Activated CD8-positive, alpha-beta memory T cell treated with anti-CD3 and anti-CD28 coated beads for 4 hours (primary cell): ENCODE data around the gene COMMD9.
A peak's percentile ranks its signal among the peaks of the same experiment; 100 is the strongest.

ENCODE experiments used
- DNase-seq, 2 donors: peaks; one replicate each; pipeline ENCODE4 v3.0.0-alpha.2; 2020; ENCODE audit warnings: low read depth in 2 of 2

Gene COMMD9

DNA sequence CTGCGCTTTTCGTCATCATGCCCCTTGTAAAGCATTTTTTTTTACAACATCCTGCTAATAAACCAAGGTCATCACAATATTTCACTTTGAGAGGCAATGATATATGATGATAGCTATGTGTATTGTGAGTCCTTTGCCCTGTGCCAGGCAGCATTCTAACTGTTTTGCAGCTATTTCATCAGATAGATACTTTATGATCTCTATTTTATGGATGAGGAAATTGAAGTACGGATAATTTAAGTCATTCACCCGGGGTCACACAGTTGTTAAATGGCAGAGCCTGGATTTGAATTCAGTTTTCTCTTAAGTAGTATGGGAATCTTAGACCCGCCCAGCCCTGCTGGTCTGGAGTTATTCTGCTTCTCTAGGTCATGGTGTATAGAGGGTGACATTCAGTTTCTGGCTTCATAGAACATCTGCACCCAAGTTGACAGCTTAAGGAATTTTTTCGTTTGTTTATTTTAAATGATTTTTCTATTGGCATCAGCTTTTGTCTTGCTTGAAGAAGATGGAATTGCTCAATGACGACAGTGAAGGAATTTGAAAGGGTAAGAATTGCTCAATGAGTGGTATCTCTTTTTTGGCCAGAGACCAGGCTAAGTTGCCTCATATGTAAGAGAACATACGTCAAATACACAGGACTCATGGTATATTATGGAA is 7.8 kb upstream of the COMMD9 start:
- no peak for DNase-seq

DNA sequence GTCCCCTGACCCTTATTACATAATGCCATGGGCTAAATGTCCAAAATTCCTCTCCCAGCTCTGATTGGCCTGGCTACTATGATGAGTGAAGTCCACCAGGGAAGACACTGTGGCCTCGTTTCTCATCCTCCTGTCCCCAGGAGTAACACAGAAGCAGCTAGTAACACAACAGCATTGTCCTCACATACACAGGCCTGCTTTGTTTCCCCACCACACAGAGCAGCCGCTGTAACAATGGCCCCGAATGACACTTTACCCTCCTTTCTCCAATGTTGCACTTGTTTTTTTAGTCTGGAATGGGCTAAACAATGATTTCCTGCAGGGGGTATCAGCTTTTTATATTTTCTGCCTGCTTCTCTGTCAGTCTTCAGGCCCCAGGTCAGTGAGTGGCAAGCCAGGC is 6.7 kb upstream of the COMMD9 start, which contains the start of gene PRR5L:
Gene PRR5L, plus strand, starts transcription at position 363 of the 400 bp plus-strand sequence. CDS start 104,834 bp downstream, outside the sequence.
- DNase-seq = no peak

DNA sequence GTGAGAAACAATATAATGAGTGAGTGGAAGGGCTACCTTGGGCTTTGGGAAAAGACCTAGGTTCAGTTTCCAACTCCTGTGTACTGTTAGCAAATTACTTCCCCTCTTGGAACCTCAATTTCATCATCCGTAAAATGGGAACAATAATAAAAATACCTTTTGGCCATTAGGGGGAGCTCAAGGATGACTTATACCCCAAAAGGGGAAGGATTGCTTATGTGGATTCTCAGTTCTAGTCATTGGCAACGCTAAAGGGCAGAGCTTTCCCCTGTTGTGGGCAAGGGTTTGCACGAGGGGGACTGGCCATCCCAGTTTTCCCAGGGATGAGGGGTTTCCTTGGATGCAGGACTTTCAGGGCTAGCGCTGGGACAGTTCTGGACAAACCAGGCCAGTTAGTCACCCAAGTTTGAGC is 3.1 kb upstream of the COMMD9 start:
- DNase-seq = no peak

DNA sequence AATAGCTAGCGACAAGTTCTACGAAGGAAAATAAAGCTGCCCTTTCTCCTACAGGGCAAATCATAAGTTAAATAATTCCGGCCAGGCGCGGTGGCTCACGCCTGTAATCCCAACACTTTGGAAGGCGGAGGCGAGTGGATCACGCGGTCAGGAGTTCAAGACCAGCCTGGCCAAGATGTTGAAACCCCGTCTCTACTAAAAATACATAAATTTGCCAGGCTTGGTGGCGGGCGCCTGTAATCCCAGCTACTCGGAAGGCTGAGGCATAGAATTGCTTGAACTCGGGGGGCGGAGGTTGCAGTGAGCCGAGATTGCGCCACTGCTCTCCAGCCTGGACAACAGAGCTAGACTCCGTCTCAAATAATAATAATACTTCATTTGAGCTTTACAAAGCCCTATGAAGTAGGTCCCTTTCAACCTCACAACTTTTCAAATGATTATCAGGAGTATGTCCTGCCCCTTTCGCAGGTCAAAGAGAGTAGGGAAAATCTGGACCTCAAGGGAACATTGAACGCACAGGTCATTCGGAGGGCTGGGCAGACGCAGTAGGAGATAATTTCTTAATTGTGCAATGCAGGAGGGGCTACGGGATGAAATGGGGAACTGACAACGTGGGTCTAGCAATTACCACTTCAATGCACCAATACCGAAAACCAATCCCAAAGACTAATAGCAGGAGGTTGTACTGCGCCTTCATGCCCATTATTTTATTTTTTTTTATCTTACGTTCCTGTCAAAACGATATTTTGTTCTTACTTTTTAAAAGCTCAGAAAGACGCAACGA is 590 bp downstream of the COMMD9 start:
- no peak for DNase-seq

DNA sequence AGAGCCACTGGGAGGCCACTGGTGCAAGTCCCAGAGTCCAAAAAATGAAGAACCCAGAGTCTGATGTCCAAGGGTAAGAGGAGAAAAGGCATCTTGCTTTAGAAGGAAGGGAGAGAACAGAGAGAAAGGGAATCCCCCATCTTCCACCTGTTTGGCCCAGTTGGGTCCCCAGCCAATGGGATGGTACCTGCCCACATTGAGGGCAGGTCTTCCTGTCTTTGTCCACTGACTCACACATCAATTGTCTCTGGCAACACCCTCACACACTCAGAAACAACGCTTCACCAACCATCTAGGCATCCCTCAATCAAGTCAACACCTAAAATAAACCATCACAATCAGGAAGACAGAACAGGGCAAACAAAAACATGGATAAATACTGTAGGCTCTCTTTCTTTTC is 6.3 kb downstream of the COMMD9 start:
- no peak for DNase-seq

DNA sequence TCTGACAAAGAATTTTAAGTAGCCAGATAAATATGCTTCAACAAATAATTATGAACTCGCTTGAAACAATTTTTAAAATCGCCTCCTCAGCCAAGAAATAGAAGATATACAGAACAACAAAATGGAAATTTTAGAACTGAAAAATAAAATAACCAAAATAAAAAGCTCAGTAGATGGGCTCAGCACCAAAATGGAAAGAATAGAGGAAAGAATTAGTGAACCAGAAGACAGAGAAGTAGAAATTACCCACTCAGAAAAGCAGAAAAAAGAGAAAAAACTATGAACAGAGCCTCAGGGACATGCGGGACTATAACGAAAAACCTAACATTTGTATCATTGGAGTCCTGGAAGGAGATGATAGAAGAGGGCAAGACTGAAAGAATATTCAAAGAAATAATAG is 7.4 kb downstream of the COMMD9 start:
- DNase-seq = no peak

DNA sequence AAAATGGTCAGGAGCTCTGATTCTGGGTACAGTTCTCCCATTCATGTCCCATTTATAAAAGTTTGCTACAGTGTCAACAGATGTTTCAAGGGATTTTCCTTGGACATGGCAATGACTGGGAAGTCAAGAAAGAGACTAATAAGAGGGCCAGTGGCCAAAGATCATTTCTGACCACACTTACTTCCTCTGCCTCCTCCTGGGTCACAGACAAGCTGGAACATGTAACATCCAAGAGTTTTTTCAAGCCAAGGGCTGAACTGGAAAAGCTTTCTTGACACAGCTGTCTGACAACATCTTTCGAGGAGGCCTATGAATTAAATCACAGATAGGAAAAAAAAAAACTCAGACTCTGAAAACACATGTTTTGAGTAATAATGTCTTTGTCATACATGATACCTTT is 8.7 kb downstream of the COMMD9 start:
- DNase-seq = no peak

DNA sequence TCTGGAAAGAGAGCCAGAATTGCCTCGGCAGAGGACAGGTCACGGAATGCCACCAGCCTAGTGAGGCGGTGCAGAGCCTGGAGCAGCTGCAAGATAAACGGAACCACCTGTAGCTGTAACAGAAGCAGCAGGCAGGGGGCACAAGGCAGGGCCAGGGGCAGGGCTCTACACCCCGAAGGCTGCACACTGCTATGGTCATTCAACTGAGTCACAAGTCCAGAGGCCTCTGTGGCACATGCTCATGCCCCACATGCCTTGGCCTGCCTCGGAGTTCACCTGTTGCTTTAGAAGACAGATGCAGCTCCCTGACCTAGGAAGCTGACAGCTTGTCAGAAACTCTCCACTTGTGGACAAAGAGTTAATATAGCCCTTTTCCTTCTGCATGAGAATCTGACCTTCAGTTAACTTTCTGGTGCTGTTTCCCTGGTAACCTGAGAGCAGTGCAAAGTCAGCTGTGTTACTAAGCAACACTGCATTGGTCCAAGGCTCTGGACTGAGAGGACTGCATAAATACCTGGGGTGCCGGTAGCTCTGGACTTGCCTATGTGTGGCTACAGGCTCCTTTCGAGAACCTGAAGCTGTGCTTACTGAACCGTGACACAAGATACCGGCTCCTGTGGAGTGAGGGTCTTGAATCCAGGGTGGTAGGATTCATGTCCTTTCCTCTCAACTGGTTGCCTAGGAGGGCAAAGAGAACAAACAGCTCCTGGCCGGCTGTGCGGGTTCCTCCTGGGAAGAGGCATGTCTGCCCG is 10.5 kb downstream of the COMMD9 start:
- DNase-seq = no peak

DNA sequence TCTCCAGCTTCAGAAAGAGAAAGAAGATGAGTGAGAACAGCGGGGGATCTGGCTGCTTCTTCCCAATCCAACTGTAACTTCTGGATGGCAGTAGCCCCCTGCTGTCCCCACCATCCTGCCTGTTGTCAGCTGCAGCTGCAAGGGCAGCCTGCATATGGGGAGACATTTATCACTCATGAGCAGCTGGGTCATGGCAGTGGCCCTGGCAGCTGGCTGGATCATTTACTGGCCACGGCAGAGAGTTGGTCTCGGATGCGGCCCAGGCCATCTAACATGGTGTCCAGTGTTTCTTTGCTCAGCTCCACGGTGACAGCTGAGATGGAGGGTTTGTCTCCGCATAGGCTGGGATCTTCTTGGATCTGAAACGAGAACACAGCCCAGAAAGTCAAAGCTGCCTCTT is 14.8 kb downstream of the COMMD9 start:
- DNase-seq = no peak

DNA sequence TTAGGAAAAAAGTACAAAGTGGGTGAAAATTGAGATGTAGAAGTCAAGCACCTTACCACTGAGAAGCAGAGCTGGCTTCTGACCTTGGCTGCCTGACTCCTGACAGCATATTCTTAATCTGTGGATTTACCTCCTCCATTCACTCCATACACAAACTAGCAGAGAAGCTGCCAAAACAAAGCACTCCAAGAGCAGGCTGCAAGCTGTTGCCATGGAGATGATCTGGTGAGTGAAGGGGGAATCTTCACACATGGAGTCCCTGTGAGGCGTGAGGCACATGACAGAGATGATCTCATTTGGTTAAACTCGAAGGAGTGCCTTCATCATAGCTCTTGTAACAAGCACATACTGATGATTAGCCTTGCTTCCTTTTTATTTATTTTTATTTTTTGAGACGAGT is 16.1 kb downstream of the COMMD9 start:
- DNase-seq = no peak

DNA sequence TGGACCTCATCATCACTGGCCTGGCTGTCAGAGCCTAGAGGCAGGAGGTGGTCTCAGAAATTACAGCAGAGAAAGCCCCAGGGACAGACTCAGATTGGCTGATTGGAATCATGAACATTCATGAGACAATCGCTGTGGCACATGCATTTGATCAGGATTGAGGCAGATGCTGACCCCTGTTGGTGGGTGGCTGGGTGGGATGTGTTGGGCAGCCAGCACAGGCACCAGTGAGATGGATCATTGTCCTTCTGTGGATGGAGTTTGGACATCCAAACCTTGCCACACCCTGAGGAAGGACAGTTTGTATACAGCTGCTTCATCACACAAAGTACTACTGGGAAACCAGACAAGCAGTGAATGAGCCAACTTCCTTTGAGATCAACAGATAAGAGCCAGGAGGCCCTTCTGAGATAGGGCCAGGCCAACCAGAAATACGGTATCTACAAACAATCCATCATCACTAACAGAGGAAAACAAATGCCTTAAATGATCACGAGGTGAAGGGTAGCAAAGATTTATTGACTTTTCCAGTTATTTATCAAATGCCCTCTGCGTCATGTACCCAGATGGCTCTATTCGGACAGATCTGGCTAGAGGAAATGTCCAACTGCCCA is 17.3 kb downstream of the COMMD9 start:
- no peak for DNase-seq

DNA sequence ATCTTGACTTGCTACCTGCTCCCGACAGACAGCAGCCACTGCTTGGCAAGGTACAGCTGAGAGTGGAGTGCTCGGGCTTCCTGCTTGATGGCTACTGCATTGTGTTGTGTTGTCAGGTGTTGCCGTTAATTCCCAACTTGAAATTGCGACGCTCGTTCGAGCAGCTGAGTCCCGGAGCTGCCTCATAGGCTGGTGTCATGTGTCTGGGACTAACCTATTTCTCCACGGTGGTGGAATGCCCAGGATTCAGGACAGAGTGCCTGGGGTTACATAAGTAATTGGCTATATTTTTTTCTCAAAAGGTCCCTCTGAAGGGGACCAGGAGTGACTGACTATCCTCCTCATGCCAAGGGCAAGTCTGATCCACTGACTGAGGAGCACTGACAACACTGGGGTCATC is 18.5 kb downstream of the COMMD9 start:
- DNase-seq = no peak

DNA sequence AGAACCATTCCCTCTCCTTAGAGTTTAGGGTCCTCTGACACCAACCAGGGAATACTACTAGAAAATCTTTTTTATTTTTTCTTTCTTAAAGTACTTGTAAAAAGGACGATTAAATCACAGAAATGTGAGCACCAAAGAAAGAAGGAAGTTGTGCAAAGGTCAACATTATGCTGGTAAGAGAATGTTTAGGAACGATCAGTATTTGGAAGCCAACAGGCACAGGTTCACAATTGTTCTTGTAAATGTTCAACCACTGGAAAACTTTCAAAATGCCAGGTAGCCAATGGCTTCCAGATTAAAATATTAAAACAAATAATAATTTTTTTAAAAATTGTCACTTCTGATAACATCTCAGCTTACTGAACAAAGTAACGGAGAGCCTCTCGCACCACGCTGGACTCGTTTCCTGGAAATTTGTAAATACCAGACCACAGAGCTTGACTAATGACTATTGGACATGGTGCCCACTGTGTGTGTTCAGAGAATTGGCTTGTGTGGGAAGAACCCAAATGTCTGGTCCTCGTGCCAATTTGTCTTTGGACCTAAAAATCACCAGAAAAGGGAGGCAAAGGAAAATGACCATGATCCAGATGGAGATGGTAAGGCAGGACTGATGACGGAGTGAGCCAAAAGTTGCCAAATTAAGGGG is 20.8 kb downstream of the COMMD9 start:
- no peak for DNase-seq

DNA sequence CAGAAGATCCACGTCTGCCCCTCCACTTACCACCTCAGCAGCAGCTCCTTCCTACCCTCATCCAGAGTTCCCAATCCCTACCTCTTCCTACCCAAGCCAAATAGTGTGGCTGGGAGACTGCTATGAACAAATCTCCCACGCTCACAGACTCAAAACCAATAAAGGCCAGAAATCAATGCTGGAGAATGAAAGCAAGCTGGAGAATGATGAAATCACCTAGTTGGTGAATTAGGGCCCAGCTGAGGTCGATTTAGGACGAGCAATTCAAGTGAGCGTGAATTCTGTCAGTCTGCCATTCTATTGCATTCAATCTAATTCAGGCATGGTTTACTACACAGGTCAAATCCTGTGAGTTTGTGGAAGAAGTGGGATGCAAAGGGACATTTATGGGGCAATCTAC is 22.5 kb downstream of the COMMD9 start:
- DNase-seq = no peak

DNA sequence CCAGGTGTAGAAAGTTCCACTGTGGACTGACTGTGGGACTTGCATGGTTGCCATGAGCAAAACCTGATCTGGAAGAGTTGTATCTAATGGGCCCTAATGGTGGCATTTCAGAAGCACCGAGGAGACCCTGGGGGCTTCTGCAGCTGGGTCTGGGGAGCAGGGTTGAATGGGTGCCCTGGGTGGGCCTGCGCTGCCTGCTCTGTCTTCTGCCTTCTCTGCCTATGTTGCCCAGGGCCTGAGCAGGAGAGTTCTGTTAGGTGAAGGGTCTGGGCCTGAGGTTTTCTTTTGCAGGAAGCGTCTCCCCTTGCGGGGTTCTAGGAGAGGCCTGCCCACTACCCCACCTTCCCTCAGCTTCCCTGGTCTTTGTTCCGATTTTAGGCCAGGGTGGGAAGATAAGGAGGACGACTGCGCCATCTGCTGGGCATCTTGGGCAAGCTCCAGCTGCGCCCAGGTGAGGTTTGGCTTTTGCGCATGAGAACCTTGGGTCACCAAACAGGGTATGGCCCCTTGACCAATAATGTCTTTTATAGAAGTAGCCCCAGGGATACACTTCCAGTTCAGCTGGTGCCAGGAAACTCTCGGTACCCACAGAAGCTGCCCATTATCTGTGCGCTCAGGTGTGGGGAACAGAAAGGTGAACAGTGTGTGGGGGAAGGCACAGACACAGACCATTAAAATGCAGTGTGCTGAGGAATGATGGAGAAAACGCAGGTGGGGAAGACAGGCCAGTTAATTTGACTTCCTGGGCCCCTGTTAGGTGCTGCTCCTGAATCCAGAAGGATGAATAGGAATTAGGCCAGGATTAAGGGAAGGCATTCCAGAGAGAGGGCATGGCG is 23.2 kb downstream of the COMMD9 start:
- peak in 1 of 2 donors; percentile 1 for DNase-seq

DNA sequence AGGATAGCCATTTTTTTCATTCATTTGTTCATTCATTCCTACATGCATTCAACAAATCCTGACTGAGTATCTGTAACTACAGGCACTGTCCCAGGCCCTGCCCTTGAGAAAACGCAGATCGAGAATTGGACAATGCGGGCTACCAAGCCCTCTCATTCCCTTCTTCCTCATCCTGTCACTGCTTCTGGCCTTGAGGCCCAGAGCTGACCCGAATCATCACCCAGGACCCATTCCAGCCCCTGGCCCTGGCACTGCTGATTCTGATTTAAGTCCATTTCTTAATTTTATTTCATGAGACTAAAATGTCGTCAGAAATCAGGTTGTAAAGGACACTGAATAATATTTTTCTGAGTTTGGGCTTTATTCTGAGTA is 24.3 kb downstream of the COMMD9 start:
- DNase-seq = no peak

DNA sequence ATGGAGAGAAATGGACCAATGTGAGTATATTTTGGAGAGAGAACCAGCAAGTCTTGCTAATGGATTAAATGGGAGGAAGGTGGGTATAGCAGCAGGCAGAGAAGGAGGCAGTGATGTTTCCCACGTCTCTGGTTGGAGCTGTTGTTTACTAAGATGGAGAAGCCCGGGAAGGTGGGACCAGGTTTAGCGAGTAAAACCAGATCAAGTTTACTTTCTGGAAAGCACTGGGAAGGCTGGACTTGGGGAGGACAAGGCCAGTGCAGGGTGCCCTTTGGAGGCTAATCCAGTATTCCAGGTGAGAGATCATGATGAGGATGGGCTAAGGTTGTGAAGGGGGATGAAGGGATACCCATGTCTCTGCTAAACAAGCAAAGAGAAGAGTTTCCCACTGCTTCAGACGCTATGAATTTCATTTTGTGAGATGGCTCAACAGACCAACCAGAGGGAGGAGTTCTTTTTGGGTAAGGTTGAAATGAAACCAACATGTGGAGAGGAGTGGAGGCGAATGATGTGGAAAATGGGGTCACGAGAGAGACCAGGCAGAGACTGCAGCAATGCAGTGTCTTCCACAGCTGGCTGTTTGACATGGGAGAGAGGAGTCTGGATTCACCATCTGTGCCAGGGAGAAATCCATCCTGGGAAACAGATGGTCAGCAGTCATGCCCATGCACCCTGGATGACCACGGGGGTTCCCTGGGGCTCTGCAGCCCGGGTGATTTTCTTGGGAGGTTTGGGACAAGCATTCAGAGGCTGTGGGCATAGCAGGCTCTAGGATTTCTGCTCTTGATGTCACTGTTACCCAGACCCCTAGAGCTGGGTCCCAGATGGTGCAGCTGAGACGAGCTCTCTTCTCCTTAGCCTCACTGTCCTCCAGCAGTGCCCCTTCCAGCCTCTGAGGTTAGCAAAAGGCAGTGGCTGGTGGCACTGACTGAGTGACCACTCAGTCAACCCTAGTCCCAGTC is 24.9 kb downstream of the COMMD9 start:
- DNase-seq = no peak

DNA sequence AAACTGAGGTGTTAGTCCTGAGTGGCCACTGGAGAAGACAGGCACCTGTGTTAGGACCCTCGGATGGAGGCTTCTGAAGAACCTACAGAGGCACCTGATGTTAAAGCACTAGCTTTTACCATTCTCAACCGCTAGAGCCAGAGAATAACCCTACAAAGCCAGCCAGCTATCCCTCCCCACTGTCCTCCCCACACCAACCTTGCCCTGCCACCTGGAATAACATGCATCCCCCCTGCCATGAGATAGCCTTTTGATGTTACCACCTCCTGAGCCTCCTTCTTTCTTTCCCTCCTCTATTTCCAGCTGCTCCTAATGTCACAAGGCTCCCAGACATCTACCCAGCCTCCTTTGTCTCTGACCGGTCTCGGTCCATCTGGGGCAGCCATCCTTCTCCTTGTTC is 28.1 kb downstream of the COMMD9 start:
- no peak for DNase-seq

DNA sequence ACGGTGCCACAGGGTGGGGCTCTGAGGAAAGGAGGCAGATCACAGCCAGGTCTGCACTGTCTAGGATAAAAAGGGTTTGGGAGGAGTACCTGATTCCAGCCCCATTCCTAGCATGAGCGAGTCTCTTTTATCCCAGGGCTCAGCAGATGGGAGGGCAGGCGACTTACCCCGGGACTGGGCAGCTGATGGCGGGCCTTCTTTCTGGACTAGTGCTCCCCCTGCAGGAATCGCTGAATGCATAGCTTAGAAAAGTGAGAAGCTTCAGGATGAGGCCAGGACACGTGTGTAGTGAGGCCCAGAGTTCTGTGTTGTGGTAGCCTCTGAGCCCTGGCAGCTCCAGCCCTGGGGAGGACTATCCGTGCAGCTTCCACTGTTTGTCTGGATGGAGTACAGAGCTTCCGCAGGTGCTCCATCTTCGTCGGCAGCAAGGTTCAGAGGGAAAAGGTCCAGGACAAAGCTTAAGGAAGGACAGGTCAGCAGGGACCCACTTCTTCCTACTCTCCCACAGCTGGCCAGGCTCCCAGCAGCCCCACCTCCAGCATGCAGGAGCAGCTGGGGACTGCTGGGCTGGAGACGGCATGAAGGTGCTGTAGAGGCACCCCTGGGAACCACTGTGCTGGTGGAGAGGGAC is 30.4 kb downstream of the COMMD9 start:
- no peak for DNase-seq
